IMR-90 (cell line): ENCODE results near the gene NUP98. TPM values are rescaled to one million over a fixed set of nuclear protein-coding genes. Genes with fewer than 3 reads are reported as not detected.

Experiments
- ATAC-seq: fragments of 200-7000 bp; cut with Tn5 transposase; 2 replicates; pipeline ENCODE4 v1.9.1; 2020; ENCODE audit warnings: low read depth, mild to moderate bottlenecking, moderate library complexity
- BruUV-seq: library from RNA; stranded (reverse); fragments of 400-500 nt; replicated peaks from 2 replicates; lab custom pipeline; 2021; lab: Mats Ljungman, UMichigan
- CTCF ChIA-PET: fragments of 300-600 bp; formaldehyde crosslinking; extraction: SDS; loops from one replicate; lab custom pipeline; 2021; ENCODE audit warnings: antibody characterized with exemption; lab: Yijun Ruan, JAX
- POLR2A ChIA-PET: fragments of 300-600 bp; sonication (Branson Sonifier 250); formaldehyde crosslinking; loops from one replicate; lab custom pipeline; 2022; ENCODE audit warnings: antibody characterized with exemption; ENCODE audit not compliant: unreplicated experiment; lab: Charles Lee
- DNase-seq: peaks from one replicate; pipeline ENCODE4 v3.0.0; 2013
- H2AFZ ChIP-seq: replicated peaks from 2 replicates; pipeline ENCODE3; 2013; ENCODE audit warnings: low read length, mild to moderate bottlenecking; ENCODE audit not compliant: poor library complexity
- H2AK5ac ChIP-seq: 2 replicates; pipeline ENCODE4 v1.6.1; 2013; ENCODE audit warnings: low read depth, low read length, inconsistent platforms
- H2AK9ac ChIP-seq: replicated peaks from 2 replicates; pipeline ENCODE3; 2013; ENCODE audit warnings: mild to moderate bottlenecking, low read depth, low read length, moderate library complexity; ENCODE audit not compliant: poor library complexity
- H2BK120ac ChIP-seq: 2 replicates; pipeline ENCODE4 v1.6.1; 2013; ENCODE audit warnings: low read depth, low read length, inconsistent platforms
- H2BK15ac ChIP-seq: 3 replicates; pipeline ENCODE4 v1.6.1; 2013; ENCODE audit warnings: low read depth, low read length, inconsistent platforms
- H2BK20ac ChIP-seq: 2 replicates; pipeline ENCODE4 v1.6.1; 2013; ENCODE audit warnings: low read depth, mild to moderate bottlenecking, inconsistent platforms, low read length, moderate library complexity
- H2BK5ac ChIP-seq: 2 replicates; pipeline ENCODE4 v1.6.1; 2013; ENCODE audit warnings: mild to moderate bottlenecking, low read depth, low read length, inconsistent platforms; ENCODE audit not compliant: poor library complexity, severe bottlenecking
- H3K14ac ChIP-seq: replicated peaks from 2 replicates; pipeline ENCODE4 v1.6.1; 2013; ENCODE audit warnings: low read depth, low read length, inconsistent platforms
- H3K18ac ChIP-seq: 2 replicates; pipeline ENCODE4 v1.6.1; 2013; ENCODE audit warnings: low read depth, low read length, control low read depth
- H3K23ac ChIP-seq: 2 replicates; pipeline ENCODE4 v1.6.1; 2013; ENCODE audit warnings: low read depth, low read length, inconsistent platforms
- H3K27ac ChIP-seq: 2 replicates; pipeline ENCODE4 v1.5.1; 2013; ENCODE audit warnings: mild to moderate bottlenecking, control low read depth, low read length; ENCODE audit not compliant: insufficient read depth
- H3K27me3 ChIP-seq: 2 replicates; pipeline ENCODE4 v1.6.1; 2013; ENCODE audit warnings: low read length; ENCODE audit not compliant: control insufficient read depth, insufficient read depth
- H3K36me3 ChIP-seq: 2 replicates; pipeline ENCODE4 v1.6.1; 2013; ENCODE audit warnings: low read length, mixed read lengths; ENCODE audit not compliant: control insufficient read depth, insufficient read depth
- H3K4ac ChIP-seq: 2 replicates; pipeline ENCODE4 v1.6.1; 2013; ENCODE audit warnings: low read depth, low read length, inconsistent platforms
- H3K4me1 ChIP-seq: 2 replicates; pipeline ENCODE4 v1.6.1; 2013; ENCODE audit warnings: low read length, mixed read lengths; ENCODE audit not compliant: control insufficient read depth, insufficient read depth
- H3K4me2 ChIP-seq: 2 replicates; pipeline ENCODE4 v1.6.1; 2013; ENCODE audit warnings: low read depth, mild to moderate bottlenecking, control low read depth, low read length, moderate library complexity
- H3K4me3 ChIP-seq: 2 replicates; pipeline ENCODE4 v1.5.1; 2013; ENCODE audit warnings: low read depth, mild to moderate bottlenecking, control low read depth, low read length, moderate library complexity; ENCODE audit not compliant: insufficient read depth
- H3K56ac ChIP-seq: 2 replicates; pipeline ENCODE4 v1.6.1; 2013; ENCODE audit warnings: low read length, inconsistent platforms; ENCODE audit not compliant: insufficient read depth; ENCODE audit errors: extremely low read depth
- H3K79me1 ChIP-seq, 2 experiments: 2 replicates each; pipeline ENCODE4 v1.6.1; 2013; ENCODE audit warnings: low read length in 2 of 2, inconsistent platforms in 1 of 2, low read depth in 1 of 2
- H3K9ac ChIP-seq: 2 replicates; pipeline ENCODE4 v1.6.1; 2013; ENCODE audit warnings: low read depth, low read length, control low read depth
- H3K9me1 ChIP-seq: 2 replicates; pipeline ENCODE4 v1.6.1; 2013; ENCODE audit warnings: low read length, inconsistent platforms; ENCODE audit not compliant: insufficient read depth
- H3K9me3 ChIP-seq: 2 replicates; pipeline ENCODE4 v1.6.1; 2013; ENCODE audit warnings: low read length; ENCODE audit not compliant: control insufficient read depth, insufficient read depth
- H4K20me1 ChIP-seq: 2 replicates; pipeline ENCODE4 v1.6.1; 2013; ENCODE audit warnings: low read length, inconsistent platforms; ENCODE audit not compliant: insufficient read depth
- H4K5ac ChIP-seq: 2 replicates; pipeline ENCODE4 v1.6.1; 2013; ENCODE audit warnings: mild to moderate bottlenecking, low read depth, low read length, control low read depth
- H4K8ac ChIP-seq, 2 experiments: 2 replicates each; pipeline ENCODE4 v1.6.1; 2013; ENCODE audit warnings: low read depth in 2 of 2, low read length in 2 of 2, control low read depth in 1 of 2, inconsistent platforms in 1 of 2
- H4K91ac ChIP-seq: 2 replicates; pipeline ENCODE4 v1.6.1; 2013; ENCODE audit warnings: low read depth, low read length, inconsistent platforms; ENCODE audit not compliant: insufficient read depth
- CTCF ChIP-seq: conservative IDR thresholded peaks from 2 replicates; pipeline ENCODE4 v1.5.1; 2012; ENCODE audit warnings: mild to moderate bottlenecking, low read depth, low read length, improper control_type of control experiment
- ELK1 ChIP-seq: fragments of 150-350 bp; IDR thresholded peaks from 2 replicates; pipeline ENCODE4 v1.6.1; 2016; ENCODE audit warnings: low read depth, mild to moderate bottlenecking, low read length, moderate library complexity, borderline replicate concordance
- FOS ChIP-seq: fragments of 150-350 bp; IDR thresholded peaks from 2 replicates; pipeline ENCODE4 v1.6.1; 2016; ENCODE audit warnings: low read depth, low read length
- MAFK ChIP-seq: IDR thresholded peaks from 2 replicates; pipeline ENCODE4 v1.6.1; 2012; ENCODE audit warnings: low read depth, low read length, improper control_type of control experiment
- MXI1 ChIP-seq: IDR thresholded peaks from 2 replicates; pipeline ENCODE4 v1.6.1; 2012; ENCODE audit warnings: low read depth, mild to moderate bottlenecking, low read length, moderate library complexity, borderline replicate concordance
- POLR2A ChIP-seq: IDR thresholded peaks from 2 replicates; pipeline ENCODE4 v1.6.1; 2012; ENCODE audit warnings: mild to moderate bottlenecking, low read depth, low read length
- RAD21 ChIP-seq: IDR thresholded peaks from 2 replicates; pipeline ENCODE4 v1.6.1; 2012; ENCODE audit warnings: low read length, improper control_type of control experiment
- RFX5 ChIP-seq: IDR thresholded peaks from 2 replicates; pipeline ENCODE4 v1.8.0; 2012; ENCODE audit warnings: low read depth, mild to moderate bottlenecking, low read length, moderate library complexity
- SMC3 ChIP-seq: fragments of 150-350 bp; IDR thresholded peaks from 2 replicates; pipeline ENCODE4 v1.6.1; 2016; ENCODE audit warnings: low read depth, mild to moderate bottlenecking, antibody characterized with exemption, low read length, moderate library complexity
- USF2 ChIP-seq: fragments of 150-350 bp; IDR thresholded peaks from 2 replicates; pipeline ENCODE4 v1.6.1; 2017; ENCODE audit warnings: mild to moderate bottlenecking, antibody characterized with exemption, low read length, low read depth
- WGBS, 2 experiments: methylation state at CpG; one replicate each; pipeline versions ENCODE4 v1.1.5 to v1.1.7; 2013; ENCODE audit warnings: missing lambda C conversion rate in 2 of 2; ENCODE audit not compliant: insufficient read length in 1 of 2; ENCODE audit errors: extremely low coverage in 2 of 2; 5-methylcytosine and 5-hydroxymethylcytosine counted together
- dilution Hi-C: fragments of 300-500 bp; cut with HindIII; formaldehyde crosslinking; loops from one replicate; pipeline ENCODE4 v1.14.3; 2018; ENCODE audit warnings: low sequenced_read_pairs; ENCODE audit not compliant: unreplicated experiment
- in situ Hi-C: fragments of 300-500 bp; cut with MboI; formaldehyde crosslinking; loops from 3 replicates; pipeline ENCODE4 v1.14.3; 2019; ENCODE audit warnings: low sequenced_read_pairs, inconsistent platforms, mixed read lengths
- intact Hi-C: fragments of 100-400 bp; cut with micrococcal nuclease; formaldehyde crosslinking; loops from 2 replicates; pipeline ENCODE4 v1.10.0; 2022
- polyA plus RNA-seq, 3 experiments: library from polyadenylated mRNA; depleted of rRNA; stranded (reverse); fragments of >200 nt; gene quantifications; 2 replicates each; pipeline ENCODE4 v1.2.3, GENCODE V29; 2012; ENCODE audit warnings: low replicate concordance in 1 of 3
- total RNA-seq: library from RNA; depleted of rRNA; stranded (reverse); fragments of >200 nt; gene quantifications from 2 replicates; pipeline ENCODE4 v1.2.3, GENCODE V29; 2012

Gene NUP98
- total and polyA plus RNA-seq, 2 of the 4 experiments (the other 2 are of a cell fraction): 103 to 138 TPM

GRCh38 chr11:3637201-3637600, 160.2 kb downstream of the NUP98 start:
- Histone ChIP-seq H3K9me1 (no peaks in the 10 kb centered on the region), H3K23ac (no peak overlapping the region), H3K56ac (no peak overlapping the region), H2BK120ac (no peak overlapping the region), H3K9me3 (no peaks in the 10 kb centered on the region), H4K8ac (no peak overlapping the region), H4K5ac (no peak overlapping the region), H2AK5ac (no peak overlapping the region), H2BK20ac (no peak overlapping the region), H2BK5ac (no peak overlapping the region), H2AFZ (no peak overlapping the region), H2BK15ac (no peak overlapping the region), H3K9ac (no peak overlapping the region), H3K79me1 (no peaks in the 10 kb centered on the region), H3K4me1 (no peaks in the 10 kb centered on the region), H4K20me1 (no peaks in the 10 kb centered on the region), H3K4ac (no peak overlapping the region), H3K27me3 (peaks cover 50% of the 10 kb centered on the region), H4K91ac (no peak overlapping the region), H3K4me2 (no peak overlapping the region), H3K4me3 (no peak overlapping the region), H3K36me3 (no peaks in the 10 kb centered on the region), H3K18ac (no peak overlapping the region), H3K14ac (no peak overlapping the region), H3K27ac (no peak overlapping the region), H2AK9ac (no peak overlapping the region)
- no peak for DNase-seq
- dilution Hi-C loops: no loop called here
- intact Hi-C loops: no loop called here
- TF ChIP-seq FOS (no peak), SMC3 (no peak), RAD21 (no peak), POLR2A (no peak), MXI1 (no peak), RFX5 (no peak), MAFK (no peak), ELK1 (no peak), USF2 (no peak), CTCF (no peak)
- ATAC-seq: no peak
- no TSS peak for BruUV-seq
- POLR2A ChIA-PET: no interaction called here
- CTCF ChIA-PET: no interaction called here
- in situ Hi-C loops: no loop called here
- WGBS, 2 experiments: no CpG with 5 or more reads among the region's 13 CpGs
